Stimulated activated CD8-positive, alpha-beta memory T cell treated with anti-CD3 and anti-CD28 coated beads, Interleukin-4, amount 100 ng/mL, for 48 hours (primary cell): ENCODE results near the gene NR1H2.
A peak's percentile ranks its signal among the peaks of the same experiment; 100 is the strongest.

Experiments used
- DNase-seq: peaks from one replicate; pipeline ENCODE4 v3.0.0-alpha.2; 2020

Gene NR1H2

DNA sequence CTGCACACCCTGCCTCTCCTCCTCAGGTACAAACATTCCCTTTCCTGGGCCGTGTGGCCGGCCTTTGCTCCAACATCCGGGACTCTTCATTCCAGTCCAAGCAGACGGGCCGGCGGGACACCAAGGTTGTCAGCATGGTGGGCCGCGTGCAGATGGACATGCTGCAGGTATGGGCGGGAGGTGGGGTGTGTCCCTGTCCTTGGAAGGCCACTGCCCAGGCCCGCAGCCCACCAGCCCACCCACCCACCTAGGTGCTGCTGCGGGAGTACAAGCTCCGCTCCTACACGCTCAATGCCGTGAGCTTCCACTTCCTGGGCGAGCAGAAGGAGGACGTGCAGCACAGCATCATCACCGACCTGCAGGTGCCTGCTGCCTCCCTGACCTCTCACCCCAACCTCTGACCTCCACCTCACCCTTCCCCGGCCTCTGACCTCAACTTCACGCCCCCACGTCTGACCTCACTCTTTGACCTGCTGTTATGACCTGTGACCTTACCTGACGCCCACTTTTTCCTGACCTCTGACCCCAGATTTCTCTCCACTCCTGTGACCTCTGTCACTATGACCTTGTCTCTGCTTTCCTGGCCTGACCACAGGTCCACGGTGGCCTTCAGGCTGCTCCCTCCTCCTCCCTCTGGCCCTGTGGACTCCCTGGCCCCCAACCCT is 30.0 kb downstream of the NR1H2 start:
- DNase-seq: no peak

DNA sequence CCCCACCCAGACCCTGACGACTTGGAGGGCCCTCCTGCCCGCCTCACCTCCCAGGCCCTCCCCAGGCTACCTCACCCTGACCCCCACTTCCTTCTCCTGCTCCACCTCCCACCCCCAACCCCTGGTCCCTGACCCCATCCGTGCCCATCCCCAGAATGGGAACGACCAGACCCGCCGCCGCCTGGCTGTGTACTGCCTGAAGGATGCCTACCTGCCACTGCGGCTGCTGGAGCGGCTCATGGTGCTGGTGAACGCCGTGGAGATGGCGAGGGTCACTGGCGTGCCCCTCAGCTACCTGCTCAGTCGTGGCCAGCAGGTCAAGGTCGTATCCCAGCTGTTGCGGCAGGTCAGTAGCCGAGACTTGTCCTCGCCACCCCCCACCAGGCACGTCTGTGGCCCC is 30.6 kb downstream of the NR1H2 start:
- DNase-seq: no peak

DNA sequence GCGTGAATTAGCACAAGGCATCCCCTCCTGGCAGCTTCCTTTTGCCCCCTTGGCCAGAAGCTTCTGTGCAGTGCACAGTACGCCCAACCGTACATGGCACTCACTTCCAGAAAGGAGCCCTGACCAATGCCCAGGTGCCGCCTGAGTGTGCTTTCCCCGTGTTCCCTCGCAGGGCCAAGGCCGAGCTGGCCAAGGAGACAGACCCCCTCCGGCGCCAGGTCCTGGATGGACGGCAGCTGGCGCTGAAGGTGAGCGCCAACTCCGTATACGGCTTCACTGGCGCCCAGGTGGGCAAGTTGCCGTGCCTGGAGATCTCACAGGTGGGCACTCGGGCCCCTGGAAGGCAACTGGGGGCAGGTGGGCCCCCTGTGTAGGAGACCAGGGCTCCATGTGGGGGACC is 33.1 kb downstream of the NR1H2 start:
- no peak for DNase-seq

DNA sequence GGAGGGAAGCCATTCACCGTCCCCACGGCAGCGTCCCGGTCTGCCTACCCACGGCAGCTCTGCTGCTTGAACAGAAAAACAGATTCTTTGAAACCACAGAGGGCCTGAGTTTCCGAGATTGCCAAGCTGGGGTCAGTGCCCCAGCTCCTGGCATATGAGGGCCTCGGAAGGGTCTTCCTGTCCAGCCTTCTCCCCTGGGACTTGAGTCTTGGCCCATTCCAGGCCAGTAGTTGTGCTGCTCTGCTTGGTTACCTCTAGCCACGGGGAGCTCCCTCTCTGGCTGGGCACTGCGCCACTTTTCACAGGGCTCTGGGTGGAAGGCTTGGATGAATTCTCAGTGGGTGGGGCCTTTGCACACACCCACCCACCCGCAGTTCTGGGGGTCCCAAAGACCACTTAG is 33.9 kb downstream of the NR1H2 start:
- DNase-seq: no peak

DNA sequence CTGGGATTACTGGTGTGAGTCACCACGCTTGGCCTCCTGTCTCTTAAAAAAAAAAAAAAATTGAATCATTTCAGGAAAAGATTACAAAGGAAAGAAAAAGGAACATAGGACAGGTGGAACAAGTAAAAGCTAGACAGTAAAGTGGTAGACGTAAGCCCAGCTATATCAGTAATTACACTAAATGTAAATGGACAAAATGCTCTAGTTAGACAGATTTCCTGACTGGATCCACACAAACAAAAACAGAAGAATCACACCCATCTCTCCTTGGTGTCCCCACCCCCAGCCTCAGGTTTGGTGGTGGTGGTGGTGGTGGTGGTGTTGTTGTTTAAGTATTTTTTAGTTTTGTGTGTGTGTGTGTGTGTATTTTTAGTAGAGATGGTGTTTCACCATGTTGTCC is 36.2 kb downstream of the NR1H2 start:
- DNase-seq: no peak

DNA sequence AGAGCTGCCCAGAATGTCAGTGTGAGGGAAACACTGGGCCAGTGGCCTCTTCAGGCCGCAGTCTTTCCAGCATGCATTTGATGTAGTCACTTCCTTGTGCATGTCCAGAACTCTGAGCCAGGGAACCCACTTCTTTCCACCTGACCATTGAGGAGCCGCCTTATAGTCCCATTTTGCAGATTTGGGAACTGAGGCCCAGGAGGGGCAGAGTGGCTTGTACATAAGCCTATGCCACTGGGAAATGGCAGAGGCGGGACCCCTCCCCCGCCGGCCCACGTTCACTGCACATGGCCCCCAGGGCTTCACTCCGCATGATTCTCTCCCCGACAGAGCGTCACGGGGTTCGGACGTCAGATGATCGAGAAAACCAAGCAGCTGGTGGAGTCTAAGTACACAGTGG is 36.8 kb downstream of the NR1H2 start:
- no peak for DNase-seq

DNA sequence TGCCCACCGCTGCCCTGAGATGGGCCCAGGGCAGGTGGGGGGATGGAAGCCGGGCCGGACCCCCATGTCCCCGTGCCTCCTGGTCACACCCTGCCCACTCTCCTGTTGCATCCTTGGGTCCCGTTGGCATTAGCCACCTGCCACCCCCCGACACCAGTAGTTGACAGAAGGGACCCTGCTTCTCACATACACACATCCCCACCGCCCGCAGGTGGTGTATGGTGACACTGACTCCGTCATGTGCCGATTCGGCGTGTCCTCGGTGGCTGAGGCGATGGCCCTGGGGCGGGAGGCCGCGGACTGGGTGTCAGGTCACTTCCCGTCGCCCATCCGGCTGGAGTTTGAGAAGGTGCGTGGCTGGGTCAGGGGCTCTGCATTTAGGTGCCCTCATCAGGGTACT is 37.3 kb downstream of the NR1H2 start:
- no peak for DNase-seq

DNA sequence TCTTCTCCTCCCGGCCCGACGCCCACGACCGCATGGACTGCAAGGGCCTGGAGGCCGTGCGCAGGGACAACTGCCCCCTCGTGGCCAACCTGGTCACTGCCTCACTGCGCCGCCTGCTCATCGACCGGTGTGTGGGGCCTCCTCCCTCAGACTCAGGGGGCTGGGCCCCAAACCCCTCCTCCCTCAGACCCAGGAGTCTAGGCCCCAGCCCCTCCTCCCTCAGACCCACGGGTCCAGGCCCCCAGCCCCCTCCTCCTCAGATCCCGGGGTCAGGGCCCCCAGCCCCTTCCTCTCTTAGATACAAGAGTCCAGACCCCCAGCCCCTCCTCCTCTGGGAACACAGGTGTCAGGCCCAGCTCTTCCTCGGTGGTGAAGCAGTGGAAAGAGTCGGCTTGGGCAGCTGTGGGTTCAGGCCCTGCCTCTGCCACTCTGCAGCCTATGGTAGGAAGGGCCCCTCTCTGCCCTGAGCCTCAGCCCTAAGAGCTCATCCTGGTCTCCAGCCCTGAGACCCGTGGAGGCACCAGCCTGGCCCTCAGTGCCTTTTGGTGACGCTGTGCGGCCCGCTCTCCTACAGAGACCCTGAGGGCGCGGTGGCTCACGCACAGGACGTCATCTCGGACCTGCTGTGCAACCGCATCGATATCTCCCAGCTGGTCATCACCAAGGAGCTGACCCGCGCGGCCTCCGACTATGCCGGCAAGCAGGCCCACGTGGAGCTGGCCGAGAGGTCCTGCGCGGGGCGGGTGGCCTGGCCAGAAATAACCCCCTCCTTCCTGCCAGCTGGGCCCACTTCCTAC is 38.8 kb downstream of the NR1H2 start:
- peak; percentile 91 for DNase-seq

DNA sequence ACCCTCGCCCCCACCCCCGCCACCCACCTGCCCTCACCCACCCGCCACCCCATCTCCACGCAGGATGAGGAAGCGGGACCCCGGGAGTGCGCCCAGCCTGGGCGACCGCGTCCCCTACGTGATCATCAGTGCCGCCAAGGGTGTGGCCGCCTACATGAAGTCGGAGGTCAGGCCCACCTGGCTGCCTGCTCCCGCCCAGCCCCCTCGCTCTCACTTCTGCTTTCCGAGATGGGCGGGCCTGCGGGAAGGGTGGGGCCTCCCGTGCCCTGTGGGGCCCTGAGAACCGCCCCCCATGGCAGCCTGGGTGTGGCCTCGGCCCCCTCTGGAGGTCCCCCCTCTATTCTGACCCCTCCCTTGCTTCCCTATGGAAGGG is 39.4 kb downstream of the NR1H2 start:
- no peak for DNase-seq

DNA sequence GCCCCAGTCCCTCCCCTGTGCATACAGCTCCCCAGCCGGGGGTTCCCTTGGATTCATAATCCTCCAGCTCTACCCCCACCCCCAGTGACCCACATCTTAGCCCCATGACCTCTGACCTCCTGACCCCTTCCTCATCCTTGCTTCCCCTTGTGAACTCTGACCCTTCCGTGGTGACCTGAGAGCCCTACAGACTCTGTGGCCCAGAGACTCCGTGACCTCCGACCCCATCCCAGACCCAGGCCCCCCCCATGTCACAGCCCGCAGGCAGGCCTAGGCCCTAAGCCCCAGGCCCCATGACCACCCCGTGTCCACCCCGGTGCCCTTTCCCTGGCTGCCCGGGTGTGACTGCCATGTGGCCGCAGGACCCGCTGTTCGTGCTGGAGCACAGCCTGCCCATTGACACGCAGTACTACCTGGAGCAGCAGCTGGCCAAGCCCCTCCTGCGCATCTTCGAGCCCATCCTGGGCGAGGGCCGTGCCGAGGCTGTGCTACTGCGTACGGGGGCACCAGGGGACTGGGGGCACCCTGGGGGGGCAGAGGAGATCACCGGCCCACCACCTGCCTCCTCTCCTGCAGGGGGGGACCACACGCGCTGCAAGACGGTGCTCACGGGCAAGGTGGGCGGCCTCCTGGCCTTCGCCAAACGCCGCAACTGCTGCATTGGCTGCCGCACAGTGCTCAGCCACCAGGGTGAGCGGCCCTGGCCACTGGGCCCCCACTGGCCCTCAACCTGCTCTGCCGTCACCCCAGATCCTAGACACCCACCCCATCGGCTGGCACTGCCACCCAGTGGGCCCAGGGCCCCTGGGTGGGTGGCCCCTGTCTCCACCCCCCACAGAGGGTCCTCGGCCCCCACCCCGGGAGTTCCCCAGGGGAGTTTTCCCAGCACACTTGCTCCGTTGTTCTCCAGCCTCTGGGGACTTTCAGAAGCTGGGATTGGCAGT is 40.0 kb downstream of the NR1H2 start:
- DNase-seq: no peak

DNA sequence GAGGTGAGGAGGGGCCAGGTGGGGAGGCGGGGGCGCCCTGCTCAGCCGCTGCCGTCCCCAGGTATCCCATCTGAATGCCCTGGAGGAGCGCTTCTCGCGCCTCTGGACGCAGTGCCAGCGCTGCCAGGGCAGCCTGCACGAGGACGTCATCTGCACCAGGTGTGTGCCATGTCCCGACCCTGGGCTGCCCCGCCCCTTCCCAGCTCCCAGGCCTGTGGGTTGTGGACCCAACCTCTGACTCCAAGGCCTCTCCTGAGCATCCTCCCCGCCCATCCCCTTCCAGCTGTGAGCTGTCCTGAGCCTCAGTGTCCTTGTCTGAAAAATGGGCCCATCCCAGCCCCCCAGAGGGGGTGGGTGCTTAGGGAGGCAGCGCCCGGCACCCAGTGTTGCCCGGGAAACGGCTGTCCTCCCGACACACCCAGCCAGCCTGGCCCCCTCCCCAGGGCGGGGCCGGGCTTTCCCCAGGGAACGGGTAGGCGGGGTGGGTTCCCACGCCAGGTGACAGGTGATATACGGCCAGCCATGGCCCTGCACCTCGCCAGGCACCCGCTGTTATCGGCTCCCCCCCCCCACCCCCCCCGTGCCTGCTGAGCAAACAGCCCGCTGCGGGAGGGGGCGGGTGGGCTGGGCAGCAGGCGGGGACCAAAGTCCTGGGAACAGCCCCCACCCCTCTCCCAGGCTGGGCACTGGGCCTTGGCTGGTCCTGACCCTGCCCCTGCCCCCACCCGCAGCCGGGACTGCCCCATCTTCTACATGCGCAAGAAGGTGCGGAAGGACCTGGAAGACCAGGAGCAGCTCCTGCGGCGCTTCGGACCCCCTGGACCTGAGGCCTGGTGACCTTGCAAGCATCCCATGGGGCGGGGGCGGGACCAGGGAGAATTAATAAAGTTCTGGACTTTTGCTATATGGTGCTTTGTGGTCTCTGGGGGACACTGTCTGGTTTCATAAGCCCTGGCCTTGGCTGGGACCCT is 41.1 kb downstream of the NR1H2 start:
- DNase-seq: no peak

DNA sequence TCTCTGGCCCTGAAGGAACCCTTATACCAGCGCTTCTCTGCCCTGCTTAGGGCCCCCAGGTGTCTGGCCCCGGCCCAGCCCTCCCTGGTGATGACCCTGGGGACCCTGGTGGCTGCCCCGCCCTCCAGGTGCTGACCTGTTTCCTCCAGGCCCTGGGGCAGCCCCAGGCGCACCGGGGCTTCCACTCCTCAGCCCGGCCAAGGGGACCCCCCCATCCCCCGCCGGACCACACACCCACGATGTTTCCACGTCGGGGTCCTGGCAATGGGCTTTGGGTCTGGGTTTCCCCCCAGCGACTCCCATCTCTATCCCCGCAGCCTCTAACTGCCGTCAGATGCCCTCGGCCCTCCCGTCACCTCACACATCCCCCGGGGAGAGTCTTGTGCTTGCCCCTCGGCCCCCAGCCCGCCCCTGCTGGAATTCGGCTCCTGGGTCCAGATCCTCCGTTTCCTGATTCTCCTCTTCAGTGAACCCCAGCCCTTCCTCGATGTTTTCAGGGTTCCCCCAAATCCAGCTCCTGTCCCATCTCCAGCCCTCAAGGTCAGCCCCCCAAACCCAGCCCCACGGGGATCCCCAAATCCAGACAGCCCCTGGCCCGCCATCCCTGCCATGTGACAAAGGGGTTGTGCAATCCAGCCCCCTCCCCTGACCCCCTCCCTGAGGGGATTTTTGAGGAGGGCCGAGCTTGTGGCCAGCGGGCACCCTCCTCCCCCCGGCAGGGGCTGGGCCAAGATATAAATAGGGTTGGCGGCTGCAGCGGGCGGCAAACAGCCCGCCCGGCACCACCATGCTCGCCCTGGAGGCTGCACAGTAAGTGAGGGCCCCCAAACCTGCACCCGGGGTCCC is 42.1 kb downstream of the NR1H2 start, which contains the start of gene SPIB:
Gene SPIB (plus strand): TSS at position 763 of the 846 bp plus-strand sequence. CDS start 25 bp downstream, at position 788.
- DNase-seq: no peak

DNA sequence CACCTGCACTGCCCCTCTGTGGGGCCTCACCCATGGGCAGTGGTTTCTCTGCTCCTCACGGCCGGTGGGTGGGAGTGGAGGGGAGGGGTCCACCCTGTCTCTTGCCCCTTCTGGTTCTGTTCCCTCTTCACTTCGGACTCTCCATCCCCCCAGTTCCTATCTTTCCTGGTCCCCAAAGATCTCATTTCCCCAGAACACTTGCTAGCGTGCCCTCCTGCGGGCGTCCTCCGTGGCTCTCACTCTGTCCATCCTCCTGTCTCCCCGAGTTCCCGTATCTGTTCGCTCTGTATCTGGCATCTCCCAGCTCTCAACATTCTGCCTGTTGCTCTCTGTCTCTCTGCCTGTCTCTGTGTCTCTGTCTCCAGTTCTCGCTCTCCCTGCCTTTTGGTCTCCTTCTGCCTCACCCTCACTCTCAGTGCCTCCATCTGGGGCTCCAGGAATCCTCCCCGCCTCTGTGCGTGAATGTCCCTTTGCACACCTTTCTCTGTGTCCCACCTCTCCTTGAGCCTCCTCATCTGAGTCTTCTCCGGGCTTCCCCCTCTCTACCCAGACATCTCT is 42.8 kb downstream of the NR1H2 start:
- no peak for DNase-seq

DNA sequence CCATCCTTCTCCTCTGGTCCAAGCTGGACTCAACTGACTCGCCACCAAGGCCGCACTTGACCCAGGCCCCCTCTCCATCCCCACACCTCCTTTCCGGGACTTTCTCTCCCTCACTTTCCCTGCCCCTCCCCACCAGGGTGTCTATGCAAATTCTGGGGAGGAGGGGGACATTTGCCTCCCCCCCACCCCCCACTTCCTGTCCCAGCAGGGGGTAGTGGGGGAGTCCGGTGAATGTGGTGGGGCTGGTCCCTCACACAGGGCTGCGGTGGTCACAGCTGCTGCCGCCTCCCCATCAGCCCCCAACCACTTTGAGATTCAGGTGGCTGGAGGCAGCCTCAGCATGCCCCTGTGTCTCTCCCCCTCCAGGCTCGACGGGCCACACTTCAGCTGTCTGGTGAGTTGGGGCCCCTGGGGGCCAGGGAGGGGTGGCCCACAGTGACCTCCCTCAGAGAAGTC is 43.4 kb downstream of the NR1H2 start:
- DNase-seq: no peak

DNA sequence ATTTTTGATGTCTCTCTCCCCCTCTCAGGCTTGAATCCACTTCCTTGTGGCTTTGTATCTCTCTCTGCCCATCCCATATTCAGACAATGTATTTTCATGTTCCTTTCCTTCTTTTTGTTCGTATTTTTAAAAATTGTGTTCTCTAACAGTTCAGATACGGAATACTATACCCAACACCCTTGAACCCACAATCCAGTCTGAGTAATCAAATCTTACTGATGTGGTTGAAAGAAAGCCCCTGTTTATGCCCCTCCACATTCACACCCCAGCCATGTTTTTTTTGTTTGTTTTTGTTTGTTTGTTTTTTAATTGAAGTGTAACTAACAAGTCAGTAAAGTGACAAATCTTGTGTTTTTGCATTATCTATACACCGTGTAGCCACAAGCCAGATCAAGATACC is 43.9 kb downstream of the NR1H2 start:
- no peak for DNase-seq

DNA sequence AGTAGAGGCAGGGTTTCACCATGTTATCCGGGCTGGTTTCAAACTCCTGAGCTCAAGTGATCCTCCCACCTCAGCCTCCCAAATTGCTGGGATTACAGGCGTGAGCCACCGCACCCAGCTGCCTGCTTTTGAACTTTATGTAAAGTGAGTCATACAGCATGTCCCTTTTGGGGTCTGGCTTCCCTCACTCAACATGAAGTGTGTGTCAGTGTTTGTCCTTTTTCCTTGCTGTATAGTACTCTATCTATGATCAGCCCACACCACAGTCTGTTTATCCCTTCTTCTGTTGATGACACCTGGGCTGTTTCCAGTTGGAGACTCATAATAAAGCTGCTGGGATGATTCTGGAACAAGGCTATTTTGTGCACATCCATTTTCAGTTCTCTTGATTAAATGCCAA is 44.6 kb downstream of the NR1H2 start:
- no peak for DNase-seq

DNA sequence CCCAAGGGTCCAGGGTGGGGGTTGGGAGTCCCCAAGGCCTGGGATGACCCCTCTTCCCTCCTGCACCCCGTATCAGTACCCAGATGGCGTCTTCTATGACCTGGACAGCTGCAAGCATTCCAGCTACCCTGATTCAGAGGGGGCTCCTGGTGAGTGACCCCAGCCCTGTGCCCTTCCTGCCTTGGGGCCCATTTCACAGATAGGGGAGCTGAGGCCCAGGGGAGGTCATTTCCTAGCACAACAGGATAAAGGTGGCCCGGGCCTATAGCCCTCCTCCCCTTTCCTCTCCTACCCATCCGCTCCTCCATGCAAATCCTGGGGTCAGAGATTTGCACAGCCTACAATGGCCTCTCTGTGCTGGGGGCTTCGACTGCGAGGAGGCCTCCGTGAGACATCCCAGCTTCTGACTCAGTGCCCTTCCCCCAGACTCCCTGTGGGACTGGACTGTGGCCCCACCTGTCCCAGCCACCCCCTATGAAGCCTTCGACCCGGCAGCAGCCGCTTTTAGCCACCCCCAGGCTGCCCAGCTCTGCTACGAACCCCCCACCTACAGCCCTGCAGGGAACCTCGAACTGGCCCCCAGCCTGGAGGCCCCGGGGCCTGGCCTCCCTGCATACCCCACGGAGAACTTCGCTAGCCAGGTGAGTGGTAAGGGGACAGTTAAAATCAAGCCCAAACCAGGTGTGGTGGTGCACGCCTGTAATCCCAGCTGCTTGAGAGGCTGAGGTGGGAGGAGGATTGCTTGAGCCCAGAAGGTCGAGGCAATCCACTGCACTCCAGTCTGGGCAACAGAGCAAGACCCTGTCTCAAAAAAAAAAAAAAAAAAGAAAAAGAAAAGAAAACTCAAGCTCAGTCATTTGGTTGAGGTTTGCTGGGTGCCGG is 46.4 kb downstream of the NR1H2 start:
- DNase-seq: no peak

DNA sequence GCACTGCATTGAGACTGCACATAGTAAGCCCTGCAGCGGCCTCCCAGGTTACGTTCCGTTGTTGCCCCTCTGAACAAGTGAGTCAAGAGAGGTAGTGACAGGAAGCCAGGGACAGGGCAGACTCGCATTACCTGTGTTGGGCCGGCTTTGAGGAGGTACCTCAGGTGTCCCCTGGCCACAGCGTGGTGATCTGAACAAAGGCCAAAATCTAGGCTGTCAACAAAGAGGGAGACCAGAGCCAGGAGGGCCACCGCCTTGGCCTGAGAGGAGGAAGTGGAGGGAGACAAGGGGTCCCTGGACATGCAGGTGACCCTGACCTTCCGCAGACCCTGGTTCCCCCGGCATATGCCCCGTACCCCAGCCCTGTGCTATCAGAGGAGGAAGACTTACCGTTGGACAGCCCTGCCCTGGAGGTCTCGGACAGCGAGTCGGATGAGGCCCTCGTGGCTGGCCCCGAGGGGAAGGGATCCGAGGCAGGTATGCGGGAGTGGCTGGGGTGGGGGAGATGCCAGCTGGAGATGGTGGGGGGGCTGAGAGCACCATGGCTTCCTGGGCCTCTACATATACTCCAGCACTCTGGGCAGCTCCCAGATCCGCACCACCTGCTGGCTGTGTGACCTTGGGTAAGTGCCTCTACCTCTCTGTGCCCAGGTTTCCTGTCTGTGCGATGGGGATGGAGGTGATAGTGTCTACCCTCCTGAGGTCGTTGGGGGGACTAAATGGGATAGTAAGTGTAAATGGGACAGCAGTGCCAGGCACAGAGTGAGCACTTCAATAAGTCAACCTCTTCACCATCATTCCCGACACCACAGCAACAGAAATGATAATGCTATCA is 47.2 kb downstream of the NR1H2 start:
- no peak for DNase-seq

DNA sequence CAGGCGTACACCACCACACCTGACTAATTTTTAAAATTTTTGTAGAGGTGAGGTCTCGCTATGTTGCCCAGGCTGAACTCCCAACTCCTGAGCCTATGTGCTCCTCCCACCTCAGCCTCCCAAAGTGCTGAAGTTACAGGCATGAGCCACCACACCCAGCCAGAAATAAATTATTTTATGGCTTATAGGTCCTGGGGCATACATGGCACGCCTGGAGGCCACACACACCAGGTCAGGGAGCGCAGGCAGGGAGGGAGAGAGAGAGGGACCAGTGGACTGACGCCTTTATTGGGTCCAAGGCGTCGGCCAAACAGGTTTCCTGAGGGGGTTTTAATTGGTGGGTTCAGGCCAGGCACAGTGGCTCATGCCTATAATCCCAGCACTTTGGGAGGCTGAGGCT is 49.3 kb downstream of the NR1H2 start:
- DNase-seq: no peak
